HG03457 (cell line): ENCODE results near the gene SSH3.
"Not testable (repeated sequence)": the region's sequence is repeated elsewhere in the genome, so short reads cannot be mapped to it uniquely, and the experiment has no call there.

Experiments
- ATAC-seq: cut with Tn5 transposase; IDR thresholded peaks from one replicate; pipeline ENCODE4 v1.9.1; 2021; ENCODE audit warnings: moderate number of reproducible peaks; ENCODE audit not compliant: unreplicated experiment

Gene SSH3

GRCh38 chr11:67310246-67311050, 7.1 kb downstream of the SSH3 start:
- no peak for ATAC-seq

- no peak for ATAC-seq
Measured at GRCh38 chr11:67311051-67311555, 7.8 kb downstream of the SSH3 start.

- no peak for ATAC-seq
Measured at GRCh38 chr11:67311556-67312082, 8.3 kb downstream of the SSH3 start.

GRCh38 chr11:67312187-67313021, 9.1 kb downstream of the SSH3 start:
- no peak for ATAC-seq

- no peak for ATAC-seq
Measured at GRCh38 chr11:67313125-67313890, 10.0 kb downstream of the SSH3 start.

- no peak for ATAC-seq
Measured at GRCh38 chr11:67314218-67314617, 10.9 kb downstream of the SSH3 start.

GRCh38 chr11:67315325-67315909, 12.1 kb downstream of the SSH3 start:
- ATAC-seq = no peak

GRCh38 chr11:67316882-67317204, 13.5 kb downstream of the SSH3 start:
- ATAC-seq = no peak

GRCh38 chr11:67317205-67317887, 14.0 kb downstream of the SSH3 start:
- peak; percentile 67 for ATAC-seq

GRCh38 chr11:67317888-67318555, 14.7 kb downstream of the SSH3 start:
- no peak for ATAC-seq

- not testable (repeated sequence) for ATAC-seq
Measured at GRCh38 chr11:67318876-67319275, 15.5 kb downstream of the SSH3 start.

- ATAC-seq = no peak
Measured at GRCh38 chr11:67320011-67320410, 16.7 kb downstream of the SSH3 start.

- no peak for ATAC-seq
Measured at GRCh38 chr11:67320691-67321090, 17.4 kb downstream of the SSH3 start.

GRCh38 chr11:67321313-67321871, 18.1 kb downstream of the SSH3 start:
- no peak for ATAC-seq

GRCh38 chr11:67322049-67322448, 18.7 kb downstream of the SSH3 start:
- ATAC-seq = no peak

- ATAC-seq = no peak
Measured at GRCh38 chr11:67323526-67323925, 20.2 kb downstream of the SSH3 start.

- no peak for ATAC-seq
Measured at GRCh38 chr11:67332081-67332691, 28.9 kb downstream of the SSH3 start.

- ATAC-seq = no peak
Measured at GRCh38 chr11:67337257-67337656, 33.9 kb downstream of the SSH3 start.

- no peak for ATAC-seq
Measured at GRCh38 chr11:67344264-67344663, 40.9 kb downstream of the SSH3 start.
